Lower leg skin (tissue), 3 donors: ENCODE measurements around the gene CITED4.

Experiments used
- POLR2A ChIP-seq, 2 donors: fragments of 450-650 bp; IDR thresholded peaks; one replicate each; pipeline ENCODE4 v1.6.1; 2016 to 2017; ENCODE audit warnings: antibody characterized with exemption in 2 of 2, mild to moderate bottlenecking in 1 of 2, moderate library complexity in 1 of 2
- TF ChIP-seq, protein P1 (sequence below), 3 donors: fragments of 450-650 bp; IDR thresholded peaks; one replicate each; pipeline ENCODE4 v1.5.1; 2016; ENCODE audit warnings: antibody characterized with exemption in 3 of 3, mild to moderate bottlenecking in 3 of 3, moderate library complexity in 2 of 3

DNA sequence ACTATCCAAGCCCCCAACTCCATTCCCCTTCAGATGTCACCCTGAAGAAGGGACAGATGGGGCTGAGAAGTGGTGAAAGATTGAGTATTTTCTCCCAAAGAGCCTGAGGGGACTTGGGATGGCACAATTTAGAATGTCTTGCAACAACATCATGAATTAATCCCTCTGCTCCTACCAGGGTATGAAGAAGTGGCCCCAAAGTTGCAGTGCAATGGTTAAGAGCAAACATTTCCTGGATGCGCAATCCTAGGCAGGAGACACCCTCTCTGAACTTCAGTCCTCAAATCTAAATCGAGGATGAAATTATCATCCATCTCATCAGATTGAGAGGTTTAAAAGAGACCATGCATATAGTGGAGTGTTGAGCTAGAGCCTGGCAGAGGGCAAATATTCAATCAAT is 28.6 kb upstream of the CITED4 start:
- TF ChIP-seq, protein P1, sequence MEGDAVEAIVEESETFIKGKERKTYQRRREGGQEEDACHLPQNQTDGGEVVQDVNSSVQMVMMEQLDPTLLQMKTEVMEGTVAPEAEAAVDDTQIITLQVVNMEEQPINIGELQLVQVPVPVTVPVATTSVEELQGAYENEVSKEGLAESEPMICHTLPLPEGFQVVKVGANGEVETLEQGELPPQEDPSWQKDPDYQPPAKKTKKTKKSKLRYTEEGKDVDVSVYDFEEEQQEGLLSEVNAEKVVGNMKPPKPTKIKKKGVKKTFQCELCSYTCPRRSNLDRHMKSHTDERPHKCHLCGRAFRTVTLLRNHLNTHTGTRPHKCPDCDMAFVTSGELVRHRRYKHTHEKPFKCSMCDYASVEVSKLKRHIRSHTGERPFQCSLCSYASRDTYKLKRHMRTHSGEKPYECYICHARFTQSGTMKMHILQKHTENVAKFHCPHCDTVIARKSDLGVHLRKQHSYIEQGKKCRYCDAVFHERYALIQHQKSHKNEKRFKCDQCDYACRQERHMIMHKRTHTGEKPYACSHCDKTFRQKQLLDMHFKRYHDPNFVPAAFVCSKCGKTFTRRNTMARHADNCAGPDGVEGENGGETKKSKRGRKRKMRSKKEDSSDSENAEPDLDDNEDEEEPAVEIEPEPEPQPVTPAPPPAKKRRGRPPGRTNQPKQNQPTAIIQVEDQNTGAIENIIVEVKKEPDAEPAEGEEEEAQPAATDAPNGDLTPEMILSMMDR (IDR thresholded peaks at IDR 0.05) = no peak
- no peak for TF ChIP-seq POLR2A (IDR thresholded peaks at IDR 0.05)
